H1 (cell line): Measurements from ENCODE around the gene GPR15. TPM values are rescaled to one million over a fixed set of nuclear protein-coding genes. Genes with fewer than 3 reads are reported as not detected.

ENCODE experiments used
- CTCF ChIA-PET: fragments of 300-600 bp; sonication (Branson Sonifier 250); formaldehyde crosslinking; loops from one replicate; lab custom pipeline; 2021; ENCODE audit not compliant: partially characterized antibody; lab: Charles Lee
- POLR2A ChIA-PET: fragments of 300-600 bp; sonication (Branson Sonifier 250); formaldehyde crosslinking; loops from one replicate; lab custom pipeline; 2021; ENCODE audit warnings: inconsistent platforms; ENCODE audit not compliant: partially characterized antibody; lab: Charles Lee
- DNase-seq, 2 experiments: peaks; one replicate each; pipeline versions ENCODE4 v3.0.0 to v3.0.0-alpha.2; 2010 to 2022; ENCODE audit warnings: low spot score in 2 of 2, low read depth in 1 of 2, mixed read lengths in 1 of 2
- FAIRE-seq: peaks from 2 replicates; lab custom pipeline; 2011; peaks lifted over from hg19 to GRCh38; lab: Jason Lieb, UNC
- H2AFZ ChIP-seq: 2 replicates; pipeline ENCODE4 v1.8.1; 2012; ENCODE audit warnings: low read length, inconsistent platforms
- H2AK5ac ChIP-seq: 2 replicates; pipeline ENCODE4 v1.6.1; 2013; ENCODE audit warnings: low read depth, low read length
- H2BK120ac ChIP-seq: replicated peaks from 2 replicates; pipeline ENCODE3; 2013; ENCODE audit warnings: low read depth, low read length, inconsistent platforms
- H2BK12ac ChIP-seq: 2 replicates; pipeline ENCODE4 v1.6.1; 2013; ENCODE audit warnings: low read depth, low read length
- H2BK15ac ChIP-seq: 2 replicates; pipeline ENCODE4 v1.6.1; 2013; ENCODE audit warnings: low read length
- H2BK20ac ChIP-seq: 2 replicates; pipeline ENCODE4 v1.6.1; 2013; ENCODE audit warnings: low read length
- H2BK5ac ChIP-seq: 2 replicates; pipeline ENCODE4 v1.6.1; 2013; ENCODE audit warnings: low read depth, low read length
- H3K14ac ChIP-seq: 2 replicates; pipeline ENCODE4 v1.6.1; 2013; ENCODE audit warnings: inconsistent platforms; ENCODE audit not compliant: insufficient read length
- H3K18ac ChIP-seq: 2 replicates; pipeline ENCODE4 v1.6.1; 2013; ENCODE audit warnings: low read length; ENCODE audit errors: extremely low read depth
- H3K23ac ChIP-seq: 2 replicates; pipeline ENCODE4 v1.6.1; 2013; ENCODE audit warnings: inconsistent platforms; ENCODE audit not compliant: insufficient read length
- H3K23me2 ChIP-seq: 2 replicates; pipeline ENCODE4 v1.6.1; 2013; ENCODE audit warnings: low read depth, low read length
- H3K27ac ChIP-seq: 2 replicates; pipeline ENCODE4 v1.6.1; 2011; ENCODE audit warnings: low read depth, low read length, inconsistent platforms
- H3K27me3 ChIP-seq, 4 experiments: replicated peaks in 1 of 4; 1 replicate in 1 of 4; 2 replicates in 3 of 4; pipeline versions ENCODE4 v1.6.1 to v1.8.1; 2011 to 2013; ENCODE audit warnings: low read length in 3 of 4, mild to moderate bottlenecking in 3 of 4, inconsistent platforms in 2 of 4, mixed read lengths in 2 of 4, moderate library complexity in 1 of 4; ENCODE audit not compliant: control insufficient read depth in 3 of 4, insufficient read depth in 3 of 4; ENCODE audit errors: extremely low read depth in 1 of 4
- H3K36me3 ChIP-seq, 4 experiments: 2 replicates each; pipeline versions ENCODE4 v1.6.1 to v1.8.1; 2011 to 2013; ENCODE audit warnings: mild to moderate bottlenecking in 4 of 4, low read length in 3 of 4, moderate library complexity in 2 of 4, control low read depth in 1 of 4, inconsistent platforms in 1 of 4; ENCODE audit not compliant: insufficient read depth in 4 of 4, control insufficient read depth in 2 of 4
- H3K4ac ChIP-seq: replicated peaks from 2 replicates; pipeline ENCODE3; 2013; ENCODE audit warnings: low read length, low read depth, mixed read lengths, inconsistent platforms; ENCODE audit not compliant: insufficient read length
- H3K4me1 ChIP-seq, 4 experiments: replicated peaks in 1 of 4; 1 replicate in 1 of 4; 2 replicates in 3 of 4; pipeline versions ENCODE4 v1.6.1 to v1.8.1; 2011 to 2013; ENCODE audit warnings: low read length in 3 of 4, inconsistent platforms in 2 of 4, mixed read lengths in 1 of 4; ENCODE audit not compliant: insufficient read depth in 4 of 4, control insufficient read depth in 3 of 4
- H3K4me2 ChIP-seq, 2 experiments: 2 replicates each; pipeline versions ENCODE4 v1.6.1 to v1.8.1; 2011 to 2013; ENCODE audit warnings: low read depth in 2 of 2, low read length in 2 of 2, control low read depth in 1 of 2, inconsistent platforms in 1 of 2, mild to moderate bottlenecking in 1 of 2; ENCODE audit not compliant: insufficient read depth in 1 of 2
- H3K4me3 ChIP-seq, 4 experiments: fragments of 200-600, 300-600 bp in 1 of 4; sonication (generic), shearing (Covaris generic), sonication (Bioruptor Twin) in 1 of 4; 2 replicates each; pipeline versions ENCODE4 v1.5.1 to v1.8.1; 2011 to 2016; ENCODE audit warnings: low read length in 4 of 4, low read depth in 3 of 4, control low read depth in 2 of 4, inconsistent platforms in 2 of 4, mild to moderate bottlenecking in 2 of 4, mixed read lengths in 1 of 4, moderate library complexity in 1 of 4; ENCODE audit not compliant: insufficient read depth in 2 of 4; ENCODE audit errors: extremely low read depth in 1 of 4
- H3K56ac ChIP-seq: replicated peaks from 2 replicates; pipeline ENCODE3; 2013; ENCODE audit warnings: low read depth, mild to moderate bottlenecking, mixed read lengths, low read length, inconsistent platforms; ENCODE audit not compliant: insufficient read length
- H3K79me1 ChIP-seq: 2 replicates; pipeline ENCODE4 v1.6.1; 2013; ENCODE audit warnings: low read depth, low read length, control low read depth
- H3K79me2 ChIP-seq, 2 experiments: 2 replicates each; pipeline versions ENCODE4 v1.6.1 to v1.8.1; 2012 to 2013; ENCODE audit warnings: low read length in 2 of 2, mild to moderate bottlenecking in 2 of 2, inconsistent platforms in 1 of 2; ENCODE audit not compliant: insufficient read depth in 2 of 2, control insufficient read depth in 1 of 2
- H3K9ac ChIP-seq, 4 experiments: replicated peaks in 1 of 4; 1 replicate in 1 of 4; 2 replicates in 3 of 4; pipeline versions ENCODE4 v1.6.1 to v1.8.1; 2011 to 2013; ENCODE audit warnings: low read depth in 3 of 4, low read length in 3 of 4, control low read depth in 2 of 4, mild to moderate bottlenecking in 2 of 4, moderate library complexity in 2 of 4, inconsistent platforms in 1 of 4; ENCODE audit errors: extremely low read depth in 1 of 4
- H3K9me3 ChIP-seq, 2 experiments: 2 replicates each; pipeline versions ENCODE4 v1.6.1 to v1.8.1; 2012 to 2013; ENCODE audit warnings: mild to moderate bottlenecking in 2 of 2, moderate library complexity in 2 of 2, control low read depth in 1 of 2, inconsistent platforms in 1 of 2, low read depth in 1 of 2, low read length in 1 of 2, mixed read lengths in 1 of 2; ENCODE audit not compliant: insufficient read depth in 2 of 2
- H4K20me1 ChIP-seq, 2 experiments: replicated peaks in 1 of 2; 2 replicates each; pipeline versions ENCODE3 to v1.8.1; 2011 to 2013; ENCODE audit warnings: inconsistent platforms in 2 of 2, low read length in 2 of 2, mild to moderate bottlenecking in 1 of 2; ENCODE audit not compliant: insufficient read depth in 2 of 2, control insufficient read depth in 1 of 2
- H4K5ac ChIP-seq: 2 replicates; pipeline ENCODE4 v1.6.1; 2013; ENCODE audit warnings: low read length, low read depth, mixed read lengths, inconsistent platforms; ENCODE audit not compliant: insufficient read length
- H4K8ac ChIP-seq: 2 replicates; pipeline ENCODE4 v1.8.0; 2013; ENCODE audit warnings: mild to moderate bottlenecking, moderate library complexity, low read length, inconsistent platforms; ENCODE audit not compliant: insufficient read depth; ENCODE audit errors: extremely low read depth
- H4K91ac ChIP-seq: replicated peaks from 2 replicates; pipeline ENCODE3; 2013; ENCODE audit warnings: low read length, mixed read lengths, inconsistent platforms; ENCODE audit not compliant: insufficient read length
- CEBPB ChIP-seq: IDR thresholded peaks from 2 replicates; pipeline ENCODE4 v1.6.1; 2012; ENCODE audit warnings: low read depth, low read length
- HDAC2 ChIP-seq, 2 experiments: fragments of 300-600 bp in 1 of 2; sonication (generic) in 1 of 2; IDR thresholded peaks; 2 replicates each; pipeline ENCODE4 v1.6.1; 2011 to 2012; ENCODE audit warnings: low read depth in 2 of 2, low read length in 2 of 2, mild to moderate bottlenecking in 2 of 2, moderate library complexity in 2 of 2, borderline replicate concordance in 1 of 2, inconsistent platforms in 1 of 2
- JUN ChIP-seq: IDR thresholded peaks from 2 replicates; pipeline ENCODE4 v1.6.1; 2011; ENCODE audit warnings: low read depth, mild to moderate bottlenecking, improper control_type of control experiment, low read length
- KDM1A ChIP-seq: fragments of 200-600, 300-600 bp; sonication (generic); IDR thresholded peaks from 2 replicates; pipeline ENCODE4 v1.7.1; 2016; ENCODE audit warnings: mild to moderate bottlenecking, low read length, borderline replicate concordance
- POLR2AphosphoS5 ChIP-seq: IDR thresholded peaks from 2 replicates; pipeline ENCODE4 v1.6.1; 2011; ENCODE audit warnings: low read depth, low read length
- POU5F1 ChIP-seq: IDR thresholded peaks from 2 replicates; pipeline ENCODE4 v1.6.1; 2011; ENCODE audit warnings: low read depth, mild to moderate bottlenecking, low read length, moderate library complexity
- RNF2 ChIP-seq: fragments of 200-900, 300-1000 bp; sonication (generic); IDR thresholded peaks from 2 replicates; pipeline ENCODE4 v1.7.1; 2016; ENCODE audit warnings: borderline replicate concordance, low read depth, mild to moderate bottlenecking, antibody characterized with exemption, low read length; ENCODE audit not compliant: poor library complexity, severe bottlenecking; ENCODE audit errors: missing control alignments
- RXRA ChIP-seq: IDR thresholded peaks from 2 replicates; pipeline ENCODE4 v1.6.1; 2011; ENCODE audit warnings: low read depth, mild to moderate bottlenecking, low read length, moderate library complexity; ENCODE audit not compliant: insufficient read depth
- SAP30 ChIP-seq: fragments of 300-600 bp; sonication (generic); IDR thresholded peaks from 2 replicates; pipeline ENCODE4 v1.7.1; 2012; ENCODE audit warnings: low read length, moderate library complexity, mild to moderate bottlenecking, inconsistent platforms; ENCODE audit not compliant: insufficient read depth, insufficient replicate concordance
- SIRT6 ChIP-seq: IDR thresholded peaks from one replicate; pipeline ENCODE4 v1.7.1; 2012; ENCODE audit warnings: low read length, inconsistent platforms
- SP1 ChIP-seq: IDR thresholded peaks from 2 replicates; pipeline ENCODE4 v1.6.1; 2011; ENCODE audit warnings: low read depth, low read length
- SRF ChIP-seq: IDR thresholded peaks from 2 replicates; pipeline ENCODE4 v1.6.1; 2011; ENCODE audit warnings: mild to moderate bottlenecking, low read depth, low read length, moderate library complexity
- WGBS, 2 experiments: shearing (Covaris generic) in 1 of 2; methylation state at CpG; one replicate each; pipeline versions ENCODE4 v1.1.6 to v1.1.7; 2013 to 2015; ENCODE audit warnings: low lambda C conversion rate in 2 of 2, mixed read lengths in 2 of 2, inconsistent platforms in 1 of 2, low coverage in 1 of 2, missing lambda C conversion rate in 1 of 2; ENCODE audit not compliant: insufficient replicate concordance in 2 of 2, insufficient coverage in 1 of 2, insufficient read length in 1 of 2; ENCODE audit errors: extremely low coverage in 1 of 2, missing lambda C conversion rate in 1 of 2; 5-methylcytosine and 5-hydroxymethylcytosine counted together
- polyA plus RNA-seq, 7 experiments: library from polyadenylated mRNA; depleted of rRNA in 3 of 7; stranded (reverse) in 5 of 7; unstranded in 2 of 7; fragments of >200 nt in 5 of 7; fragments of 200-250 nt in 2 of 7; gene quantifications; 1 replicate in 5 of 7; 2 replicates in 1 of 7; 4 replicates in 1 of 7; pipeline versions ENCODE4 v1.2.1 to v1.2.3, GENCODE V29; 2011 to 2013; ENCODE audit warnings: missing spikeins in 2 of 7, mixed read lengths in 2 of 7
- total RNA-seq: library from RNA; stranded (reverse); fragmentation: NEBNext Ultra II Directional; extraction: Animal tissue kit (Norgen Biotek cat#: 25700); gene quantifications from 2 replicates; pipeline ENCODE4 v1.2.1, GENCODE V29; 2021

The GPR15 gene
- total and polyA plus RNA-seq, 2 of the 8 experiments (the other 6 are each of a cell fraction or from before 2014, with no cell fraction given) = not detected

GRCh38 chr3:98556164-98557130 lies 24.7 kb downstream of the GPR15 start:
- Histone ChIP-seq H4K91ac (no peak overlapping the region), H3K27me3 (peaks cover 0 to 1% (median 0%) of the 10 kb centered on the region in 4 experiments; a peak in 1 of 7 replicates), H4K8ac (no peak overlapping the region), H2BK15ac (no peak overlapping the region), H2BK20ac (no peak overlapping the region), H3K79me2 (no peaks in the 10 kb centered on the region), H3K27ac (no peak overlapping the region), H4K20me1 (no peaks in the 10 kb centered on the region), H3K23me2 (no peaks in the 10 kb centered on the region), H2BK12ac (no peak overlapping the region), H3K9ac (no peak overlapping the region), H4K5ac (no peak overlapping the region), H2BK120ac (no peak overlapping the region), H3K36me3 (no peaks in the 10 kb centered on the region), H3K9me3 (no peaks in the 10 kb centered on the region), H3K4ac (no peak overlapping the region), H3K79me1 (no peaks in the 10 kb centered on the region), H2AK5ac (no peak overlapping the region), H3K56ac (no peak overlapping the region), H3K4me1 (no peaks in the 10 kb centered on the region), H3K4me3 (no peak overlapping the region), H3K18ac (no peak overlapping the region), H2BK5ac (no peak overlapping the region), H3K23ac (no peak overlapping the region), H3K14ac (no peak overlapping the region), H2AFZ (no peak overlapping the region), H3K4me2 (no peak overlapping the region)
- 94% methylated on average over 7 of the region's 7 CpGs; no CpG with 5 or more reads in 1 of the 2 experiments for WGBS, 2 experiments
- FAIRE-seq = no peak
- ChIA-PET POLR2A (no interaction called here), CTCF (interaction anchor here (0.6 kb wide), 2 partner anchors 8 to 9 kb away, joined by 3 read pairs; no protein-coding TSS in a partner anchor)
- DNase-seq = no peak
- TF ChIP-seq HDAC2 (IDR thresholded peaks at IDR 0.05; ENCODE audit: borderline replicate concordance in 1 of 2, low read depth in 2 of 2, low read length in 2 of 2) (no peak), SP1 (no peak), RNF2 (no peak), CEBPB (no peak), POU5F1 (no peak), POLR2AphosphoS5 (no peak), RXRA (no peak), SIRT6 (no peak), JUN (no peak), KDM1A (no peak), SRF (no peak), SAP30 (no peak)
